ENCODE measurements around the gene ISL2. TPM values are rescaled to one million over a fixed set of nuclear protein-coding genes. Genes with fewer than 3 reads are reported as not detected.

The ISL2 gene
- polyA plus RNA-seq, 3 donors: 0.40 to 2.3 (median 0.52) TPM

DNA sequence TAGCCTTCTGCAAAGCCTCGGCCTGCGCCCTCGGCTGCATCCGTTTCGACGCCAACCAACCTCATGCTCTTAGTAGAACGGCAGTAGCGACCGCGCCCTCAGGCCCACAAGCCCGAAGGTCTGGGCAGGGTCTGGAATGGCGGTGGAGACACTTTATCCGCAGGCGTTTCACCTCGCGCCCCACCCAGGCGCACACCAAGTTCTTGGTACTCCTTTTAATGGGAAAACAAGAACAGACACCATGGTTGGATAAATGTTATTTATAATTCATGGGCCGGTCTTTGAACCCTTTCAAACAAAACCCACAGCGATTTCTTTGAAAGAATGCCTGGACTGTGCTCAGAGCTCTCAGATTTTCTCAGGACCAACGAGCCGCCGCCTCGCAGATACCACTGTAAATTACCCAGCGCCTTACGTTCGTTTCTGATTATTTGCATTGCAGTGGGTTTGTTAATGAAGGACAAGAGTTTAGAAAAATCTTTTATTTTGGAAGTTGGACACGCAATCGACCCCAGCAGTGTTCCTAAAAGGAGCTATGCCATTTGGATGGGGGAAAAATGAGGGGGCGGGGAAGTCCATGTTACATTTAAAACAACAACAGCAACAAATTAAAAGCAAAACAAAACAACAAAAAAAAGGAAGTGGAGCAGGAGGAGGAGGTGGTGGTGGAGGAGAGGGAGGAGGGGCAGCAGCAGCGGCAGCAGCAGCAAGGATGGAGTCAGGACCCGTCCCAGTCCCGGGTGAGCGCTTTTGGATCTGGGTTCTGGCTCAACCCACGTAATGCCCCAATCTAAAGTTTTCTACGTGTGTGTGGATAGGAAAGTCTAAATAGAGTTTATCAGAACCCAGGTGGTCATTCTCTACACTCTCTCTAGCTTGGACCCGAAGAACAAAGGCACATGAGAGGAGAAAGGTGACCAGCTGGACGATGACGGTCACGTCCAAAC is 993 bp upstream of the ISL2 start:
- Histone ChIP-seq H3K79me2 (ENCODE audit: insufficient read depth, low read length) (no peaks in the 10 kb centered on the region), H2AFZ (ENCODE audit: insufficient read depth, low read depth, low read length, poor library complexity, severe bottlenecking) (peak overlapping the region; percentile 73), H3K4me2 (replicated peaks; ENCODE audit: extremely low read depth, low read length, poor library complexity, severe bottlenecking) (peak overlapping the region; percentile 91), H3K4me3 (replicated peaks in 1 of 3; ENCODE audit: low read depth in 2 of 3, low read length in 3 of 3) (peak overlapping the region; percentile 43 to 79 (median 44)), H3K27ac (ENCODE audit: low read depth in 1 of 2, low read length in 2 of 2) (peak overlapping the region; percentile 61 to 73), H3K36me3 (replicated peaks in 1 of 2; ENCODE audit: control insufficient read depth in 1 of 2, insufficient read depth in 2 of 2, low read length in 2 of 2) (no peaks in the 10 kb centered on the region), H3K27me3 (ENCODE audit: control insufficient read depth in 2 of 2, insufficient read depth in 2 of 2, low read length in 2 of 2) (peaks cover 41 to 74% of the 10 kb centered on the region in 2 donors), H4K20me1 (ENCODE audit: insufficient read depth, low read length) (peaks cover 10% of the 10 kb centered on the region), H3K9ac (ENCODE audit: insufficient read depth, low read length, poor library complexity, severe bottlenecking) (peak overlapping the region; percentile 50), H3K9me3 (replicated peaks in 1 of 2; ENCODE audit: control insufficient read depth in 1 of 2, insufficient read depth in 1 of 2, low read length in 2 of 2) (peaks cover 7 to 23% of the 10 kb centered on the region in 2 donors), H3K4me1 (ENCODE audit: control insufficient read depth in 1 of 2, insufficient read depth in 2 of 2, low read length in 2 of 2) (peaks cover 57 to 58% of the 10 kb centered on the region in 2 donors)
- 2% methylated on average over 20 of the region's 39 CpGs for WGBS (ENCODE audit: insufficient coverage)
- DNase-seq: peak; percentile 25 to 65 (median 44)
- TF ChIP-seq, protein P1, sequence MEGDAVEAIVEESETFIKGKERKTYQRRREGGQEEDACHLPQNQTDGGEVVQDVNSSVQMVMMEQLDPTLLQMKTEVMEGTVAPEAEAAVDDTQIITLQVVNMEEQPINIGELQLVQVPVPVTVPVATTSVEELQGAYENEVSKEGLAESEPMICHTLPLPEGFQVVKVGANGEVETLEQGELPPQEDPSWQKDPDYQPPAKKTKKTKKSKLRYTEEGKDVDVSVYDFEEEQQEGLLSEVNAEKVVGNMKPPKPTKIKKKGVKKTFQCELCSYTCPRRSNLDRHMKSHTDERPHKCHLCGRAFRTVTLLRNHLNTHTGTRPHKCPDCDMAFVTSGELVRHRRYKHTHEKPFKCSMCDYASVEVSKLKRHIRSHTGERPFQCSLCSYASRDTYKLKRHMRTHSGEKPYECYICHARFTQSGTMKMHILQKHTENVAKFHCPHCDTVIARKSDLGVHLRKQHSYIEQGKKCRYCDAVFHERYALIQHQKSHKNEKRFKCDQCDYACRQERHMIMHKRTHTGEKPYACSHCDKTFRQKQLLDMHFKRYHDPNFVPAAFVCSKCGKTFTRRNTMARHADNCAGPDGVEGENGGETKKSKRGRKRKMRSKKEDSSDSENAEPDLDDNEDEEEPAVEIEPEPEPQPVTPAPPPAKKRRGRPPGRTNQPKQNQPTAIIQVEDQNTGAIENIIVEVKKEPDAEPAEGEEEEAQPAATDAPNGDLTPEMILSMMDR (IDR thresholded peaks at IDR 0.05): no peak
- Mint-ChIP-seq H3K36me3 (peaks cover 13 to 29% of the 10 kb centered on the region in 2 donors), H3K27me3 (ENCODE audit: low read depth in 3 of 3) (peaks cover 65 to 86% (median 78%) of the 10 kb centered on the region in 3 donors), H3K4me3 (peak overlapping the region; percentile 83 to 94), H3K4me1 (peaks cover 55% of the 10 kb centered on the region), H3K9me3 (peaks cover 0 to 47% (median 34%) of the 10 kb centered on the region in 7 donors), H3K27ac (peak overlapping the region; percentile 56 to 95 (median 87))
- intact Hi-C loops (cut with micrococcal nuclease): no loop called here

DNA sequence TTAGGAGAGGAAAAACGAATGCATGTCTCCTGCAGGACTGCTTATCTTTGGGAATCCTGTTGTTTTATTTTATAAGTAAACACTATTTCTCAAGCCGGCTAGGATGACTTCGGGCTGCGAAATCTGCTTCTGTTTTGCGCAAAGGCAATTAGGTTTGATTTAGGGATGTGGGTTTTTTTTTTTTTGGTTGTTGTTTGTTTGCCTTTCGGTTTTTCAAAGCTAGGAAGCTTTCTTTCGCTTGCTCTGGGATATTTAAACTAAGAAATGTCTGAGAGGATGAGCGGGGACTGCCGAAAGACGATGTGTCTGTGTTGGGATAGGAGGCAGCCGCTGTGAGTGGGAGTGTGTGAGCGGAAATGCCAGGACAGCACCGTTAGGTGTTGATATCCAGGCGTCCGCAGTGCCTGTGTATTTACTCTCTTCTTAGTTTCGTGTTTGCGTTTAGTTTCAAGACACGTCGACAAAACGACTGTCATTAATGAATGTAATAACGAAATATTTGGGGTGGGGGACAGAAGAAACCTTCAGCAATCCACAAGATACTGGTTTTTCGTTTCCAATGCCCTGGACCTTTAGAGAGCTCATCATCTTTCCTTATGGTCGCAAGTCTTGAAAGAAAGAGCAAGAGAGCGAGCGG is 604 bp downstream of the ISL2 start:
- intact Hi-C loops (cut with micrococcal nuclease): no loop called here
- Mint-ChIP-seq H3K27ac (peak overlapping the region in 6 of 7 donors; percentile 77 to 95 (median 91)), H3K27me3 (ENCODE audit: low read depth in 3 of 3) (peaks cover 81 to 96% (median 90%) of the 10 kb centered on the region in 3 donors), H3K4me1 (peaks cover 69% of the 10 kb centered on the region), H3K4me3 (peak overlapping the region; percentile 83 to 94), H3K36me3 (peaks cover 13 to 38% of the 10 kb centered on the region in 2 donors), H3K9me3 (peaks cover 0 to 60% (median 46%) of the 10 kb centered on the region in 7 donors)
- H3K9ac ChIP-seq (ENCODE audit: insufficient read depth, low read length, poor library complexity, severe bottlenecking): peak overlapping the region; percentile 50
- peaks cover 53 to 90% of the 10 kb centered on the region in 2 donors for H3K27me3 ChIP-seq (ENCODE audit: control insufficient read depth in 2 of 2, insufficient read depth in 2 of 2, low read length in 2 of 2)
- H3K9me3 ChIP-seq (replicated peaks in 1 of 2; ENCODE audit: control insufficient read depth in 1 of 2, insufficient read depth in 1 of 2, low read length in 2 of 2): peaks cover 9 to 35% of the 10 kb centered on the region in 2 donors
- H2AFZ ChIP-seq (ENCODE audit: insufficient read depth, low read depth, low read length, poor library complexity, severe bottlenecking): peak overlapping the region; percentile 65
- TF ChIP-seq, protein P1 (IDR thresholded peaks at IDR 0.05): no peak
- H3K4me2 ChIP-seq (replicated peaks; ENCODE audit: extremely low read depth, low read length, poor library complexity, severe bottlenecking): peak overlapping the region; percentile 91
- WGBS (ENCODE audit: insufficient coverage): 6% methylated on average over 15 of the region's 25 CpGs
- no peaks in the 10 kb centered on the region for H3K79me2 ChIP-seq (ENCODE audit: insufficient read depth, low read length)
- H4K20me1 ChIP-seq (ENCODE audit: insufficient read depth, low read length): peaks cover 24% of the 10 kb centered on the region
- peak overlapping the region; percentile 43 to 79 (median 44) for H3K4me3 ChIP-seq (replicated peaks in 1 of 3; ENCODE audit: low read depth in 2 of 3, low read length in 3 of 3)
- no peaks in the 10 kb centered on the region for H3K36me3 ChIP-seq (replicated peaks in 1 of 2; ENCODE audit: control insufficient read depth in 1 of 2, insufficient read depth in 2 of 2, low read length in 2 of 2)
- peak overlapping the region in 1 of 2 donors; percentile 29 for H3K27ac ChIP-seq (ENCODE audit: low read depth in 1 of 2, low read length in 2 of 2)
- peak in 1 of 3 donors; percentile 23 for DNase-seq
- peaks cover 73 to 74% of the 10 kb centered on the region in 2 donors for H3K4me1 ChIP-seq (ENCODE audit: control insufficient read depth in 1 of 2, insufficient read depth in 2 of 2, low read length in 2 of 2)
